Osteocyte (in vitro differentiated cells): Measurements from ENCODE around the gene WDR72. TPM values are rescaled to one million over a fixed set of nuclear protein-coding genes. Genes with fewer than 3 reads are reported as not detected.

Experiments
- DNase-seq: peaks from one replicate; pipeline ENCODE4 v3.0.0; 2021; ENCODE audit warnings: mixed read lengths; ENCODE audit not compliant: unreplicated experiment; ENCODE audit errors: extremely low spot score
- H3K27ac Mint-ChIP-seq: one replicate; pipeline ENCODE4 v1.8.0; 2021; ENCODE audit warnings: mild to moderate bottlenecking, mixed read lengths; ENCODE audit not compliant: unreplicated experiment
- H3K27me3 Mint-ChIP-seq: one replicate; pipeline ENCODE4 v1.8.0; 2021; ENCODE audit warnings: mixed read lengths; ENCODE audit not compliant: unreplicated experiment
- H3K36me3 Mint-ChIP-seq: one replicate; pipeline ENCODE4 v1.8.0; 2021; ENCODE audit warnings: mixed read lengths; ENCODE audit not compliant: unreplicated experiment
- H3K4me1 Mint-ChIP-seq: one replicate; pipeline ENCODE4 v1.8.0; 2021; ENCODE audit warnings: mixed read lengths; ENCODE audit not compliant: unreplicated experiment
- H3K4me3 Mint-ChIP-seq: one replicate; pipeline ENCODE4 v1.8.0; 2021; ENCODE audit warnings: mild to moderate bottlenecking, moderate library complexity, mixed read lengths; ENCODE audit not compliant: unreplicated experiment
- H3K9me3 Mint-ChIP-seq: one replicate; pipeline ENCODE4 v1.8.0; 2021; ENCODE audit warnings: mixed read lengths; ENCODE audit not compliant: unreplicated experiment
- CTCF ChIP-seq: fragments of 200-600 bp; sonication (generic); IDR thresholded peaks from 2 replicates; pipeline ENCODE4 v1.5.0; 2021; ENCODE audit warnings: antibody characterized with exemption, mild to moderate bottlenecking, moderate library complexity
- total RNA-seq: library from RNA; stranded (reverse); gene quantifications from 2 replicates; pipeline ENCODE4 v1.2.1, GENCODE V29; 2021

Gene WDR72
- total RNA-seq, 1 donor from 2014 or later, result 0.38 TPM

- Mint-ChIP-seq H3K4me3 (no peak overlapping the region), H3K27ac (no peak overlapping the region), H3K27me3 (no peaks in the 10 kb centered on the region), H3K4me1 (no peaks in the 10 kb centered on the region), H3K9me3 (no peaks in the 10 kb centered on the region), H3K36me3 (no peaks in the 10 kb centered on the region)
- no peak for DNase-seq
- TF ChIP-seq CTCF, result no peak
These were observed 78.4 kb downstream of the WDR72 start for GRCh38 chr15:53681056-53681455.

- no peak for DNase-seq
- Mint-ChIP-seq H3K27ac (no peak overlapping the region), H3K4me1 (no peaks in the 10 kb centered on the region), H3K4me3 (no peak overlapping the region), H3K27me3 (peaks cover 14% of the 10 kb centered on the region), H3K36me3 (no peaks in the 10 kb centered on the region), H3K9me3 (no peaks in the 10 kb centered on the region)
- no peak for TF ChIP-seq CTCF
These were observed 83.6 kb downstream of the WDR72 start for GRCh38 chr15:53675832-53676231.

- no peak for TF ChIP-seq CTCF
- Mint-ChIP-seq H3K36me3 (no peaks in the 10 kb centered on the region), H3K27ac (no peak overlapping the region)
These were observed 87.9 kb downstream of the WDR72 start for GRCh38 chr15:53671545-53671944.

GRCh38 chr15:53670701-53671100 lies 88.8 kb downstream of the WDR72 start:
- H3K4me1 Mint-ChIP-seq, result no peaks in the 10 kb centered on the region
- TF ChIP-seq CTCF, result no peak
- no peaks in the 10 kb centered on the region for H3K9me3 Mint-ChIP-seq
- H3K27ac Mint-ChIP-seq, result no peak overlapping the region
- no peak for DNase-seq
- peaks cover 16% of the 10 kb centered on the region for H3K27me3 Mint-ChIP-seq
- no peaks in the 10 kb centered on the region for H3K36me3 Mint-ChIP-seq
- no peak overlapping the region for H3K4me3 Mint-ChIP-seq

More at GRCh38 chr15:53671545-53671944, 87.9 kb downstream of the WDR72 start:
- H3K4me1 Mint-ChIP-seq, result no peaks in the 10 kb centered on the region
- H3K27me3 Mint-ChIP-seq, result peaks cover 16% of the 10 kb centered on the region
- H3K4me3 Mint-ChIP-seq, result no peak overlapping the region
- no peak for DNase-seq
- H3K9me3 Mint-ChIP-seq, result no peaks in the 10 kb centered on the region

GRCh38 chr15:53665930-53666329 lies 93.5 kb downstream of the WDR72 start:
- H3K9me3 Mint-ChIP-seq, result no peaks in the 10 kb centered on the region
- peak; percentile 43 for TF ChIP-seq CTCF
- no peak overlapping the region for H3K4me3 Mint-ChIP-seq
- no peak overlapping the region for H3K27ac Mint-ChIP-seq
- H3K27me3 Mint-ChIP-seq, result peaks cover 18% of the 10 kb centered on the region
- no peaks in the 10 kb centered on the region for H3K36me3 Mint-ChIP-seq
- H3K4me1 Mint-ChIP-seq, result no peaks in the 10 kb centered on the region
- no peak for DNase-seq
